HG02943 (cell line): ENCODE data around the gene ZNF296.

Source experiments
- ATAC-seq: cut with Tn5 transposase; IDR thresholded peaks from one replicate; pipeline ENCODE4 v1.9.1; 2021; ENCODE audit warnings: mild to moderate bottlenecking, low read depth, moderate library complexity; ENCODE audit not compliant: unreplicated experiment

Gene ZNF296

DNA sequence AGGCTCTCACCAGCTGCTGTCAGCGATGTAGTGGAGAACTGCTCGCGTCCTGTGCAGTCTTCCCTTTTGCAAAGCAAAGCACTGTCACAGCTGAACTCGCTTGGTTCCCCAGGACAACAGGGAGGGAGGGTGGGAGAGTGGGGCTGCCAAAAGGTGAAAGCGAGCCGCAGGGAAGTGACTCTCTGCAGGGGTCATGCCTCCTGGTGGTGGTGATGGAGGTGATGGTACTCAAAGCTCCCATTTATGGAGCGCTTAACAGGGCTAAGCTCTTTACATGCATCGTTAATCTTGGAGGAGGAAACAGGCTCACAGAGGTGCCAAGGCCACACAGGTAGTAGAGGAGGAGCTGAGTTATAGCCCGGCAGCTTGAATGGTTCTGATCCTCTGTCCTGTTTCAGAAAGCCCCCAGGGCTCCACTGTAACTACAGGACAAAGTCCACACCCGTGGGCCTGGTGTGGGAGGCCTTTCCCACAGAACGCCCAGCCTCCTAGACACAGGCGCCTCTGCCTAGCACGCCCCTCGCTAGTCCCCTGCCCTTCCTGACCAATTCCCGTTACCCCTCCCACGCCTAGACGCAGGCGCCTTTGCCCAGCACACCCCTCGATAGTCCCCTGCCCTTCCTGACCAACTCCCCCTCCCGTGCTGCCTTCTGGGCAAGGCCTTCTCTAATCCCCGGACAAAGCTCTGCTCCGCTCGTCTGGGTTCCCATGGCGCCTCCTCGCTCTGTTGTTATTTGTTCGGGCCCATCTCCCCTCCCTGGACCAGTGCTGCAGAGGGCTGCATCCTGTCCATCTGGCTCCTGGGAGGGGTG is 27.4 kb upstream of the ZNF296 start:
- no peak for ATAC-seq

DNA sequence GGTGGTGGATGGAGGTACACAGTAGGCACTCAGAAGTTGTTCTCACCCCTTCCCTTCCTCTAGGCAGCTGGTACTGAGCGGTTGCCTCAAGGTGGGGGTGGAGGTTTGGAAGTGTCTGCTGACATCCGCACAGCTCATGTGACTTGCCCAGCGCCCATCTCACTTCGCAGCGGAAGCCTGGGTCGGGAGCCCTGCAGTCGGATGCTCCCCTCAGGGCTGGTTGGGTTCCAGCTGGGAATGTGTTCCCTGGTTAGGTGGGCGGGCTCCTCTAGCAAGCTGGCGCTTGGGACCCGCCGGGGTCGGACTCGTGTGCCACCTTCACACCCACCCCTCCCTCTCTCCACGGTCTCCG is 26.9 kb upstream of the ZNF296 start:
- no peak for ATAC-seq

DNA sequence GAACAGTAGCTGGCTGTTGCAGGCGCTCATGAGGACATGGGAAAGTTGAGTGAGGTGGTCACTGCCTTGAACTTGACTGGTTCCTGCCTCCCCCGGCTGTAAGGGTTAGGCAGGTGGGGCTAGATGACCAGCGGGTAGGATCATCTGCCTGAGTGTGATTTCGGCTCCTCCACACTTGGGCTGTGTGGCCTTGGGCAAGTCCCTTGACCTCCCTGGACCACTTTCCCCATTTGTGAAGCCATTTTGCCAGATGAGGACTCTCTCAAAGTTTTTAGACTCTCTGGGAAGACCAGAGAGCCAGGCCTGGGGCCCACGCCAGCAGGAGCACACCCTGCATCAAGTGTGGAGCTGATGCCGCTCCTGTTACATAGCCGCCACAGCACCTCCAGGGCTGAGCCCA is 26.2 kb upstream of the ZNF296 start:
- no peak for ATAC-seq

DNA sequence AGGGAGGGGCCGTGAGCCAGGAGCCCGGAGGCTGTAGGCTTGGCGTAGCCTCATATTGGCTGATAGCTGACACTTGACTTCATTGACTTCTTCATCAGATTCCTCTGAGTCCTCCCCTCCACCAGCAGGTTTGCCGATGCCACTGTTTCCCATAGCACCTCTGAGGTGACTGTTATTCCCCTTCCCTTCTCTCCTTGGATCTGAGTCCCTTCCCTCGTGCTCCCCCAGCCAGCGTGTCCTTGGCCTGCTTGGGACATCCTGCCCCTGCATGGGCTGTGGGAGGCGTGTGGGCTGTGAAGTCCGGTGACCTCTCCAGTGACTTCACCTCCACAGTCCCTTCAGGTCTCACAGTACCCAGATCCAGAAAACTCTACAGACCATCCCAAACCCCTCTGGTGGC is 25.5 kb upstream of the ZNF296 start:
- ATAC-seq, result no peak

DNA sequence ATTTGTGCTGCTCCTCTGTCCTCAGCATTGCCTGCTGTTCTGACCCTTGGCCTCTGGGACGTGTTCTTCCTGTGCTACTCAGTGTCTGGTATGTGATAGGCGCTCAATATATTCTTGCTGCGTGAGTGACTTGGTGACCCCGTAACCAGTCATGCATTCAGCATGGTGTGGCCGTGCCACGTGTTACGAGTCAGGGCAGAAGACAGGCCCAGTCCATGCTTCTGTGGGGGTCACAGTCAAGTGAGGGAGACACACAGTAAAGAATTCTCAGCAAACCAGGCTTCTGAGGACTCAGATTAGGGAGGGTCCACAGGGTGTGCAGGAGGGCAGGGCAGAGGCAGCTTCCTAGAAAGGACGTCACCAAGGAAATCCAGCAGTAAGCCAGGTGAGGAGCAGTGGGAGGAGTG is 24.6 kb upstream of the ZNF296 start:
- no peak for ATAC-seq

DNA sequence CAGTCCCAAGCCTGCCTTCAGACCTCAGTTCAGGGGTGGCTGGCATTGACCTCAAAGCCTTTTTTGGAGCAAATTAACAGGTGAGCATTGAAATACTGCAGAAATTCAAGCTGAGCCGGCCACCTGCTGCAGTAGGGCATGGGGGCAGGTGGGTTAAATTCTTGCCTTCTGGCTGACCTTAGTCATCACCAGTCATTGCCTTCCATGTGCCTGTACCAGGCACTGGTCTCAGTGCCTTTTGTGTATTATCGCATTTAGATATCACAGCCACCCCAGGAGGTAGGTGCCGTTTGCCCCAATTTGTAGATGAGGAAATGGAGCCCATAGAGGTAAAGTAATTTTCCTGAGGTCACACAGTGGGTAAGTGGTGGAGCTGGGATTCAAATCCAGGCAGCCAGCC is 23.9 kb upstream of the ZNF296 start:
- no peak for ATAC-seq

DNA sequence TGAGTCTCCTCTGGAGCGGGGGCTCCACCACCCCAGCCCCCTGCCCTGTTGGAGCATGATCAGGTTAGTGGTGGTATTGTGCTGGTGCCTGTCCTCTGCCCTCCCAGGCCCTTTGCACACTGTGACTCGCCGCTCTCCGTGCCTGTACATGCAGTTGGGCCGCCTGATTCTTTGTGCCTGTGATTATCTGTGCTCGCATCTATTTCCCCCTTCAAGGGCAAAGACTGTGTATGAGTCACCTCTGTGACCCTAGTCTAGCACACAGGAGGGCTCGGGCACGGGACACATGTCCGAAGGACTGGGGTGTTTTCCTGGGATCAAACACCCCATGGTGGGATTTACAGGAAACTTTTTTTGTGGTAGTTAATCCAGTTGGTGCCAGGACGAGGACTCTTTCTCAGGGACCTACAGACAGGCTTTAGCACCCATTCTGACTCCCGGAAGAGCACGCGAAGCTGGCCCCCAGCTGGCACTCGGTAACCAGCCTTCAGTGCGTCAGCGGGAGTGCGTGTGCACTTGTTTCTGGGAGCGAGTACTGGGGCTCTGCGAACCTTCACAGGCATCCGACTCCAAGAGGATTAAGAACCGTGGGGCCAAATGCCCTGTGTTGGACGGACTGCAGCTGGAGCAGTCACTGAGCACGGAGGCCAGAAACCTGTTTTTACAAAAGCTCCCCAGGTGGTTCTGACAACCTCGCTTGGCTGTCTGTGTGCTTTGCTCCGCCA is 23.4 kb upstream of the ZNF296 start:
- no peak for ATAC-seq

DNA sequence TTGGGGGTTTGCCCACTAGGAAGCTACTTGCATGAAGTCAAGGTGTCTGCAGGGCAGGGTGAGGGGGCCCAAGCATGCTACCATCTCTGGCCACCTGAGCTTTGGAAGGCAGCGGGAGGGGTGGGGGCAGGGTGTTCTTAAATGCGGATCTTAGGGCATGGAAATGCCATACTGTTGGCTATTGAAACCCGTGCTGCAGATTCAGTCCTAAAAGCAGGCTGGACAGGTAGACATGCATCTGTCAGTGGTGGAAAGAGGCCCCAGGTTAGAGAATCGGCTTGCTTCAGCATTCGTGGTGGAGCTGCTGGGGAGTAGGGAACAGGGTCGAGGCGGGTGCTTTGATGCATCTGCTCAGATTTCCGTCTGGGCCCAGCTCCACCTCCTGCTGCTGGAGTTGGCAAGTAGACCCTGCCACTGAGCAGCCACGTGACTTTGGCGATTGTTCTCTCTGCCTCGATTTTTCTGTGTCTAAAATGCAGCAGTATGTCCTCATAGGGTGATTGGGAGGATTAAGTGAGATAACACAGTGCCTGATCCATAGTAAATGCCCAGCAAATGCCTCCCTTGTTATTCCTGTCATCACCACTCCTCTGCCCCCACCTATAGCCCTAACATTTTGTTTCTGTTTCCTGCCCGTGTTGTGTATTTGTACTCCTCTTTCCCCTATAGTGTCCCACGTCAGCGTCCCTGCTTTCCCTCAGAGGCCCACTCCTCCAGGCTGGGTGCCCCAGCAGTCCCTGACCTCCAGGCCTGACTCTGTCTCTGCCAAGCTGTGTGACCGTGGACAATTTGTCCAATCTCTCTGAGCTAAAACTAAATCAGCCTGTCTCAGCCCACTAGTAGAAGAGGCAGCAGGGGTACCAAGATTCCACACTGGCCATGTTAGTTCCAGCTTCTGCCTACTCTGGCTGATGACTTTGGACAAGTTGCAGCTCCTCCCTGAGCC is 22.5 kb upstream of the ZNF296 start:
- ATAC-seq, result no peak

DNA sequence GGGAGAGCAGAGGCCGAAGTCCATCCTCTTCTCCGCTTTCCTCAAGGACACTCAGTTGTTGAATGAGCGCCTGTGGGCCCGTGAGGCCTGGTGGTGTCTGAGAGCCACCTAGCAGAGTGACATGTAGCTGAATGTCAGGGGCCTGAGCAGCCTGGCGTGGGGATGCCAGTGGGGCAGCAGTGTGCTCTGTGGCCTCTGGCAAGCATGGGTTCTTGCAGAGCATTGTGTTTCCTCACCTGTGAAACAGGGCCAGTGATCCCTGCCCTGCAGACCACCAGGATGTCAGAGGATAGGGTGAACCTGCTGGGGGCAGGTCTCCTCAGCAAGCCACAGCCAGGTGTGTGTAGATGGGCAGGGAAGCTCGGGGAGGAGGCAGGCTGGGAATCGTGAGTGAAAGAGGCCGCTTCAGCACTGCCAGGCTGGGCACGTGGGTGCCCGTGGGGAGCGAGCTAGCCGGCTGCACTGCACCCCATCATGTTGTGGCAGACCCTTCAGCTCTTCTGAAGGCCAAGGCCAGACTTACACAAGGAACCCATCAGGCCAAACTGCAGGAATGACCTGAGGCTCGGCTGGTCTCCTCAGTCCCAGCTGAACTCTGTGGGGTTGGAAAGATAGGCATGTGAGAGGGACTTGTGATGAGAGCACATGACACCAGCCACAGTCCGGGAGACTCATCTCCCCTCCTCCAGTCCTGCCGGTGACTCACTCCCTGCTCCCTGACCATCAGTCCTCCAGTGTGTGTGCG is 21.7 kb upstream of the ZNF296 start:
- ATAC-seq, result no peak

DNA sequence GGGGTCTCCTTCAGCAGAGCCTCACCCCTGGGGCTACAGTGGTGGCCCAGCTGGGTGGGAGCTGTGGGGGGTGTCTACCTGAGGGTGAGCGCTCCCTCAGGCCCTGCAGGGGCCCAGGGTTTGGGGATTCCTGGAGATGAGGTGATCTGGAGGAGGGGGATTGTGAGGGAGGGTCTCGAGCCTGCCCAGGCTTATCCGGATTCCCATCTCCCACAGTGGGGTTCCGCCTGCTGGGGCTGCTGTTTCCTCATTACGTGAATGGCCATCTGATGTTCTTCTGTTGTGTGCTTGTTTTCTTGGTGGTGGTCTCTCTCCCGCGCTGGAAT is 21.1 kb upstream of the ZNF296 start:
- ATAC-seq, result no peak

DNA sequence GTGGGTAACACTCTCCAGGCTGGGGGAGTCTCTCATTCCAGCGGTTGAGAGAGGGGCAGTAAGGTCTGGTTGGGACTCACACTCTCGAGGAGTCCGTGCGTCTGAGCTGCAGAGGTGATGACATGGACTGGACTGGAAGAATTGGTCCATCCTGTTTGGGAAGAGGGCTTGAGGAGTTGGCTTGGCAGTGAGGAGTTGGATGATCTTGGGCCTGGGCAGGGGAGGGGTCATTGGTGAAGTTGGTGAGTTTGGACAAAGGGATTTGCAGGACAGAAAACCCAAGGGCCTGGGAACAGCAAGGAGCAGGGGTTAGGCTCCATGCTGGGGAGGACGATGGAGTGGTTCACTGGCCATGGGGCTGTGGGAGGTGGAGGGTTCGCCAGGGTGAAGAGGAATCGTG is 20.4 kb upstream of the ZNF296 start:
- ATAC-seq, result no peak

DNA sequence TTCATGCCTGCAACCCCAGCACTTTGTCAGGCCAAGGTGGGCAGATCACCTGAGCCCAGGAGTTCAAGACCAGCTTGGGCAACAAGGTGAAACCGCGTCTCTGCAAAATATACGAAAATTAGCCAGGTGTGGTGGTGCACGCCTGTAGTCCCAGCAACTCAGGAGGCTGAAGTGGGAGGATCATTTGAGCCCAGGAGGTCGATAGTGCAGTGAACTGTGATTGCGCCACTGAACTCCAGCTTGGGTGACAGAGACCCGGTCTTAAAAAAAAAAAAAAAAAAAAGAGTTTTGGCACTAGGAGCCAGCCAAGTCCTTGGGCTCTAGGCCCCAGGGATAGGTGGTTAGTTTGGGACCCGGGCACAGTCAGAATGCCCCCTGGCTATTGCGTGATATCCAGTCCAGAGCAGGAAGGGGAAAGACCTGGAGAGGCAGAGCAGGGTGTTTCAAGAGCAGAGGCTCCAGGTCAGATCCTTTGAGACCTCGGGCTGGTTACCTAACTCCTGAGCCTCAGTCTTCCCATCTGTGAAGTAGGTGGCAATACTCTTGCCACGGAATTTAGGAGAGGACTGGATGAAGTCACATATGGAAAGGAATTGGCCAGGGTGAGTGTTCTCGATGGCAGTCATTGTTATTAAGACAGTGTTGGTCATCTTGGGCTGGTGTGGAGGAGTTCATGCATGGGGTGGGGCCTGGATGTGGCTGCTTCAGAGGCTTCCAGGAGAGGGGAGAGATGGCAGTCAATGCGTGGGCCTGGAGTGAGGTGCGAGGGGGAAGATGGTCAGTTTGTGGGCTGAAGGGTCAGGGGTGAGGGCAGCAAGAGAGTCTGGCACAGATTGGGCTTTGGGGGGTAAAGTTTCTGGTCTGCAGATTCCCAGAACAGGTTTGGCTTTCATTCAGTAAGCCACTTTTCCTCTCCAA is 19.5 kb upstream of the ZNF296 start:
- no peak for ATAC-seq

DNA sequence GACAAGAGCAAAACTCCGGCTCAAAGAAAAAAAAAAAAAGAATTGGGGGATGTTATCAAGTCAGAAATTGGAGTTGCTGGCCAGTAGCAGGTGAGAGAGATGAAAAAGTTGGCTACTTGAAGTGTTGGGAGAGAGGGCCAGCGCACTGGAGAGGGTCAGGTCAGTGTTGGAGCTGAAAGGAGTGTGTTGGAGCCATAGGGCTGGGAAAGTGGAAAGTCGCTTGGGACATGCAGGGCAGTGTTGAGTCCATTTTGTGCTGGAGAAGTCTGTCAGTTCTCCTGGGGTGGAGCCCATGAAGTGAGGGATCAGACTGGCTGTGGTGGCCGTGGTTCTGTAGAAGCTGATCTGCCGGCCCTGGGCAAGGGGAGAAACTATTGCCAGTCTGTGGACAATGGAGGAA is 18.4 kb upstream of the ZNF296 start:
- no peak for ATAC-seq

DNA sequence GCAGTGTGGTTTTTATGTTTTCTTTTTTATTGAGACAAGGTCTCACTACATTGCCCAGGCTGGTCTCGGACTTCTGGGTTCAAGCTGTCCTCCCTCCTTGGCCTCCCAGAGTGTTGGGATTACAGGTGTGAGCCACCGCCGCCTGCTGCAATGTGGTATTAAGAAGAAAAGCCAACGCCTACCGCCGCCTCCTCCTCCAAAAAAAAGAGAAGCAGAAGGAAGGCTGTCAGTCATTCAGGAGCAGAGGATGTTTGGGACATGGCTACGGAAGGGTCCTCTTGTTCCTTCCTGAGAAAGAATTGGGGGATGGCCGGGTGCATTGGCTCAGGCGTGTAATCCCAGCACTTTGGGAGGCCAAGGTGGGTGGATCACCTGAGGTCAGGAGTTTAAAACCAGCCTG is 17.9 kb upstream of the ZNF296 start:
- ATAC-seq, result no peak

DNA sequence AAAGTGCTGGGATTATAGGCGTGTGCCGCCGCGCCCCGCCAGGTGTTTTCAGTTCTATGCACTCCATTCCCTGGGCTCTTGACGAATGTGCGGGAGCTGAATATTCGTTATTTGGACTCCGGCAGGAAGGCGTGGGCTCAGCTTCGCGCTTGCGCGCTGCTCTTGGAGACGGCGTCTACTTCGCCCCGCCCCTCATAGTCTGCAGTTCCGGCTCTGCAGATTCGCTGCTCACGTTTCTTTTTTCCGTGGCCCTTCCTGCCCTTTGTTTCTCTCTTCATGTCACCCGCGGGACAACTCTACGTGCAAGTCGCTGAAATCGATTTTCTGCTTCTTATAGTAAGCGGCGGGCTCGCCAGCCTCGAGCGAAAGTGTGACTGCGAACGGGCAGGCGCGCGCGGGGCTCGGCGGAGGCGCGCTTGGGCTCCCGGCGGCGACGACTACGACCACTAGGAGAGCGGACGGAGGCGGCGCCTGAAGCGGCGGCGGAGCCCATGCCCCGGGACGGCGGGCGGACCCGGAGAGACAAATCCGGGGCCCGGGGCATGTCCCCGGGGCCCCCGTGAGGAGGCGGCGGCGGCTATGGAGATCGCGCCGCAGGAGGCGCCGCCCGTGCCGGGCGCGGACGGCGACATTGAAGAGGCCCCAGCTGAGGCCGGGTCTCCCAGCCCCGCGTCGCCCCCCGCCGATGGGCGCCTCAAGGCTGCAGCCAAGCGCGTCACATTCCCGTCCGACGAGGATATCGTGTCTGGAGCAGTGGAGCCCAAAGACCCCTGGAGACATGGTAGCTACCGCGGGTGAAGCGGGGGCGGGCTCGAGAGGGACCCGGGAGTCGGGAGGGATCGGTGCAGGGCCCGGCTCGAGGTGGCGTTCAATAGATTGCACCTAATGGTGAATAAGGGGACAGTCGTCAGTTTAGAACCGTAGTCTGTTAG is 16.7 kb upstream of the ZNF296 start, which contains the start of gene PPP1R37:
Gene PPP1R37, plus strand, starts transcription at position 433 of the 932 bp plus-strand sequence. Its CDS starts 147 bp downstream, at position 580.
- ATAC-seq, result peak; percentile 54

DNA sequence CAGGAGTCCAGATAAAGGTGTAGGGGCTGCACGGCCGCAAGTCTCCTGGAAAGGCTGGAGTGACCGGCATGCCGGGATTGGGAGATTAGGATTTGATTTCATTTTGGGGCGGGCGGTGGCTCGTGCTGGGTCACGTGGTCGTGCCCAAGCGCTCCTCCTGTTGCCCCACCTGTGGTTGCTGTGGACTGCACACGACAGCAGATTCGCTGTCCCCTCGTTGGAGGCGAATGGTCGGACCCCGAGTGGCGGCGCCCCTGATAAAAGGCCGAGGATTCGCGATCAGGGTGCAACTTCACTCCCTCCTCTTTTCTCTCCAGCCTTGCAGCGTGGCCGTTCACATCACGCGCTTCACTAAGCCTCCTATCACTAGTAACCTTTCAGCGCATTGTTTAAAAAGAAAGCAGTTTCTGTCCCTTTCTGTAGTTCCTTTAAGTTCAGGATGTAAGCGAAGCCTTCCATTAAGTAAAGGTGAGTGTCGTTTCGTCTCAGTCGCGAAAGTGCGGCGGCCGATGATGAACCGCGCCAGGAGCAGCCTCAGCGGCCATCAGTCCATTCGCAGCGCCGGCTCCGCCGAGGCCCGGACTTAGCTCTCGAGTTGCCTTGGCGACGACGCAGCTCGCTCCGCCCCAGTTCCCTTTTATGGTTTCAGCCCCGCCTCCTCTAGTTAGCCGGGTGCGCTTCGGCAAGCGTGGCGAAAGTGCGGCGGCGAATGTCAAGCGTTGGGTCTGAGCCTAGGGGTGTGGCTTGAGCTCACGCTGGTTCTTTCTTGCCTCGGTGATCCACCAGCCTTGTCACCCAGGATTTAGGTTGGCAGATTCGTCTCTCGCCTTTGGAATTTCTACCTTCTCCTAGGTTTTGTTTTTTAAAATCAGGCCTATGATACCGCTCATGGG is 15.0 kb upstream of the ZNF296 start:
- peak; percentile 61 for ATAC-seq

DNA sequence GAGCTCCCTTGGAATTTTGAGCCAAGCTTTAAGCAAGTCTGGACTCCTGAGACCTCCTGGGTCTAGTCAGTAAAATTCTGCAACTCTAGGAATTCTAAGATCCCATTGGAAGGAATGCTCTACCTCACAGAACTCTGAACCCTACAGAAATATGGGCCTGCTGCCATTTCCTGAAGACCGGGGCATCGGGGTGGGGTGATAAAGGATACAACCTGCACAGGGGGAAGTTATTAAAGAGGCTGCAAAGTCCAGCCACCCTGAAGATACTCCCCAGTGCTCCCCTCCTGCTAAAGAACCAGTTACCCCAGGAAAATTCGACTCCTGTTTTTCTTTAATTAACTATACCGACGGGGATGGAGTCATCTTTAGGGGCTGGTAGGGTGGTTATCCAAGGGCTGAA is 14.3 kb upstream of the ZNF296 start:
- no peak for ATAC-seq
